Gastrocnemius medialis (tissue), 4 donors: Measurements from ENCODE around the gene ITIH5.

Experiments
- CTCF ChIP-seq, 5 experiments: fragments of 450-650 bp in 3 of 5; fragments of 200-600 bp in 2 of 5; sonication (generic) in 2 of 5; IDR thresholded peaks in 4 of 5; conservative IDR thresholded peaks in 1 of 5; 1 replicate in 4 of 5; 2 replicates in 1 of 5; pipeline ENCODE4 v1.5.1; 2016 to 2019; ENCODE audit warnings: antibody characterized with exemption in 5 of 5, mild to moderate bottlenecking in 3 of 5, moderate library complexity in 3 of 5
- POLR2A ChIP-seq, 2 donors: fragments of 450-650 bp; IDR thresholded peaks; one replicate each; pipeline ENCODE4 v1.6.1; 2017; ENCODE audit warnings: antibody characterized with exemption in 2 of 2, mild to moderate bottlenecking in 2 of 2, moderate library complexity in 2 of 2

DNA sequence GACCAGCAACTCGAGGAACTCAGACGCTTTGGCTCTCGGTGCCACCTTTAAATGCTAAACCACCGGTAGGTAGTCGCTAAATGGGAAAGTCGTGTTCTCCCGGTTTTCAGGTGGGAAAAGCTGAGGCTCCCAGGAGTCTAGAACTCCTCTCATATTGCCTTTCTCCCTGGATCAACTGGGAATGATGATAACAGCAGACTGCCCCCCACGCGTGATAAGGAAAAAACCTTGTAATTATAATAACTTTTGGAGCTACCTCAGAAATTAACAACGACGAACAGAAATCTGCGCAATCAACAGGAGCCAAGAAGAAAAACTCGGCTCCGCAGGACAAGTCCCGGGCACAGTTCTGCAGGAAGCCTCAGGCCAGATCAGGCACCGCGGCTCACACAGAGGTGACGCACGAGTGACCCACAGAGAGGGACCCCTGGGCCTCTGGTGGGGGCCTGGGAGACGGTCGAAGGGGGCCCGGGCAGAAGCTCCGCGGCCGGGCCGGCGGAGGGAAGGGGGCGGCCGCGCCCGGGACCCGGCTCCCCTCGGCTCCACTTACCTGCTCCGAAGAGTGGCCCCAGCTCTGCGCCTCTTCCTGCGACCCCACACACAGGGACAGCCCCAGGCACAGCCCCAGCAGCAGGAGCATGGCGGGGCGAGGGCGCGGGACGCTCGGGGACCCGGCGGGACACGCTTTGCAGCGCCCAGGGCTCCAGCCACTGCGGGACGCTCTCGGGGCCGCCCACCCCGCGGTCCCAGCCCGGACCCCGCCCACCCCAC is at the start of gene ITIH5:
- TF ChIP-seq CTCF (IDR thresholded peaks at IDR 0.05 in 4 of 5, conservative IDR thresholded peaks at IDR 0.05 in 1 of 5): no peak
- no peak for TF ChIP-seq POLR2A (IDR thresholded peaks at IDR 0.05)
